ENCODE measurements around the gene NANOG. TPM values are rescaled to one million over a fixed set of nuclear protein-coding genes. Genes with fewer than 3 reads are reported as not detected.
"Not testable (repeated sequence)": the region's sequence is repeated elsewhere in the genome, so short reads cannot be mapped to it uniquely, and the experiment has no call there.

NANOG gene
- total RNA-seq = not detected in 2 replicates

DNA sequence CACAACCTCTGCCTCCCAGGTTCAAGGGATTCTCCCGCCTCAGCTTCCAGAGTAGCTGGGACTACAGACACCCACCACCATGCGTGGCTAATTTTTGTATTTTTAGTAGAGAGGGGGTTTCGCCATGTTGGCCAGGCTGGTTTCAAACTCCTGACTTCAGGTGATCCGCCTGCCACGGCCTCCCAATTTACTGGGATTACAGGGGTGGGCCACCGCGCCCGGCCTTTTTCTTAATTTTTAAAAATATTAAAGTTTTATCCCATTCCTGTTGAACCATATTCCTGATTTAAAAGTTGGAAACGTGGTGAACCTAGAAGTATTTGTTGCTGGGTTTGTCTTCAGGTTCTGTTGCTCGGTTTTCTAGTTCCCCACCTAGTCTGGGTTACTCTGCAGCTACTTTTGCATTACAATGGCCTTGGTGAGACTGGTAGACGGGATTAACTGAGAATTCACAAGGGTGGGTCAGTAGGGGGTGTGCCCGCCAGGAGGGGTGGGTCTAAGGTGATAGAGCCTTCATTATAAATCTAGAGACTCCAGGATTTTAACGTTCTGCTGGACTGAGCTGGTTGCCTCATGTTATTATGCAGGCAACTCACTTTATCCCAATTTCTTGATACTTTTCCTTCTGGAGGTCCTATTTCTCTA is at the start of gene NANOG:
TSS of gene NANOG (plus strand) at position 519 of the 645 bp plus-strand sequence. CDS start 213 bp downstream, outside the sequence.
- intact Hi-C loops (cut with micrococcal nuclease) = not testable (repeated sequence)

DNA sequence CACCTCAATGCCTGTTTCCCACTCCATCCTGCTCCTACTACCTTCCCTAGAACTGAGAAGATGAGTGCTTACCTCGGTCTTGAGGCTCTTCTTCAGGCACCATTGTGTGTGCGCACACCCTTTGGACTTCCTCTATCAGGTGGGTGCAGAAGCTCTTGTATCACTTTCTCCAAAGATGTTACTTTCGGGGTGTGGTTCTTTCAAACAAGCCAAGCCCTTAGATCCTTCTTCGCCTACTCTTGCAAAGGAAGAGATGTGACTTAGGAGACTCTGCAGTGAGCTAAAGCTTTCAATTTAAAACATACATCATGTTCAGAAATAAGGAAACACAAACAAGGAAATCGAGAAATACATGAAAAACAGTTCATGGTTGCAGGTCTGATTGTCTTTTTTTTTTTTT is 42.0 kb upstream of the NANOG start, which contains the start of gene CLEC4C:
TSS of gene CLEC4C (minus strand) at position 130 of the 400 bp plus-strand sequence. CDS start at position 103, 27 bp downstream.
- intact Hi-C loops (cut with micrococcal nuclease) = no loop called here

DNA sequence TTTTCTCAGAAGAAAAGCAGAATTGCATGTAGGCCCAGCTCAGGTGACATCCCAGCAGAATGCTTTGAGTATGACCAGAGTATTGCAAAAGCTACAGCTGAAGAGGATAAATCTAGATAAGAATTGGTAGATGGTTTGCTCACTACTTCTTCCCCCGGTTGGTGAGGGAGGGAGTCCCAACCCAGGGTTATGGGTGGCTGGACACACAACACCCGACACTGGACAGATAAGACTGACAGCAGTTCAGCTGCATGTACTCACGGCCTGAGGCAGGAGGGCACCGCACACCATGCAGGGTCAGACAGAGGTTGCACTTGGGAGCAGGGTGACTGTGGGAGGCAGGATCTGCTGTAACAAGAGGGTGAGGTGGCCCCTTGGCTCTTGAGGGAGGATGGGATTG is 40.4 kb upstream of the NANOG start:
- intact Hi-C loops (cut with micrococcal nuclease) = no loop called here

DNA sequence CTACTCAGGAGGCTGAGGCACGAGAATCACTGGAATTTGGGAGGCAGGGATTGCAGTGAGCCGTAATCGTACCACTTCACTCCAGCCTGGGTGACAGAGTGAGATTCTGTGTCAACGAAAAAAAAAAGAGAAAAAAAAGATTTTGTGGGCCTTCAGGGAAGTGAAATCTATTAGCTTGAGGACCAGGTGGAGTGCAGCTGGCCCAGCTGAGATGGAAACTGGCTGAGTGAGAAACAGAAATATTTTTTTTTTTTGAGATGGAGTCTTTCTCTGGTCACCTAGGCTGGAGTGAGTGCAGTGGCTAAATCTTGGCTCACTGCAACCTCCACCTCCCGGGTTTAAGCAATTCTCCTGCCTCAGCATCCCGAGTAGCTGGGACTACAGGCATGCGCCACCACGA is 39.8 kb upstream of the NANOG start:
- intact Hi-C loops (cut with micrococcal nuclease) = no loop called here

DNA sequence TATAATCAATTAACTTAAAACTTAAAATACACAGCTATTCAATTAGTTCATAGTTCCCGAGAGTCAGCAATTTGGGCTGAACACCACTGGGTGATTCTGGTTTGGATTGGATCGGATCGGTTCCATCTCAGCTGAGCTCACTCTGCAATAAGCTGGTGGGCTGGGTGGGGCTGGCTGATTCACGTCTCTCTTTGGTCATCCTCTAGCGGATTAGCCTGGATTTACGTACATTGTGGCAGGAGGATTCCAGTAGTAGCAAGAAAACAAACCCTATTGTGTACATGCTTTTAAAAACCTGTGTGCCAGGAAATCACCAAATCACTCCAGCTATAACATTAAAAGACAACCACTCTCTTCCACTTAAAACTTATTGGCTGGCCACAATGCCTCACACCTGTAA is 38.9 kb upstream of the NANOG start:
- intact Hi-C loops (cut with micrococcal nuclease) = no loop called here

DNA sequence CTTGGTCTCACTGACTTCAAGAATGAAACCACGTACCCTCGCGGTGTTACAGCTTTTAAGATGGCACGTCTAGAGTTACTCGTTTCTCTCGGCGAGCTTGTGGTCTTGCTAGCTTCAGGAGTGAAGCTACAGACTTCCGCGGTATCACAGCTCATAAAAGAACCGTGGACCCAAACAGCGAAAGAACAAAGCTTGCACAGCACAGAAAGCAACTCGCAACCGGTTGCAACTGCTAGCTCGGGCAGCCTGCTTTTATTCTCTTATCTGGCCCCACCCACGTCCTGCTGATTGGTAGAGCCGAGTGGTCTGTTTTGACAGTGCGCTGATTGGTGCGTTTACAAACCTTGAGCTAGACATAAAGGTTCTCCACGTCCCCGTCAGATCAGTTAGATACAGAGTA is 37.8 kb upstream of the NANOG start:
- intact Hi-C loops (cut with micrococcal nuclease) = no loop called here

DNA sequence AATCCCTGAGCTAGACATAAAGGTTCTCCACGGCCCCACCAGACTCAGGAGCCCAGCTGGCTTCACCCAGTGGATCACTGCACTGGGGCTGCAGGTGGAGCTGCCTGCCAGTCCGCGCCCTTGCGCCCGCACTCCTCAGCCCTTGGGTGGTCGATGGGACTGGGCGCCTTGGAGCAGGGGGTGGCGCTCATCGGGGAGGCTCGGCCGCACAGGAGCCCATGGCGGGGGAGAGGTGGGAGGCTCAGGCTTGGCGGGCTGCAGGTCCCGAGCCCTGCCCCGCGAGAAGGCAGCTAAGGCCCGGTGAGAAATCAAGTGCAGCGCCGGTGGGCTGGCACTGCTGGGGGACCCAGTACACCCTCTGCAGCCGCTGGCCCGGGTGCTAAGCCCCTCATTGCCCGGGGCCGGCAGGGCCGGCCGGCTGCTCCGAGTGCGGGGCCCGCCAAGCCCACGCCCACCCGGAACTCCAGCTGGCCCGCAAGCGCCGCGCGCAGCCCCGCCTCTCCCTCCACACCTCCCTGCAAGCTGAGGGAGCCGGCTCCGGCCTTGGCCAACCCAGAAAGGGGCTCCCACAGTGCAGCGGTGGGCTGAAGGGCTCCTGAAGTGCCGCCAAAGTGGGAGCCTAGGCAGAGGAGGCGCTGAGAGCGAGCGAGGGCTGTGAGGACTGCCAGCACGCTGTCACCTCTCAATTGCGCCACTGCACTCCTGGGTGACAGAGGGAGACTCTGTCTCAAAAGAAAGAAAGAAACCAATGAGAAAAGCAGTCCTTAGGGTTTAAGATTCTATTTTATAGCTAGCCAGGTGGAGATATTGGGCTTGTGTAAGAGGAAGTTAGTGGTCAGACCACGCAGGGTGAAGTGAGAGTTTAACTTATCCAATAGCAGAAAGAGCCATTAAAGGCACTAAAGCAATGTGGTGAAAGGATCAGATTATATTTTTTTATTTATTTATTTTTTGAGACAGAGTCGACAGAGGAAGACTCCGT is 37.0 kb upstream of the NANOG start:
- intact Hi-C loops (cut with micrococcal nuclease) = not testable (repeated sequence)

DNA sequence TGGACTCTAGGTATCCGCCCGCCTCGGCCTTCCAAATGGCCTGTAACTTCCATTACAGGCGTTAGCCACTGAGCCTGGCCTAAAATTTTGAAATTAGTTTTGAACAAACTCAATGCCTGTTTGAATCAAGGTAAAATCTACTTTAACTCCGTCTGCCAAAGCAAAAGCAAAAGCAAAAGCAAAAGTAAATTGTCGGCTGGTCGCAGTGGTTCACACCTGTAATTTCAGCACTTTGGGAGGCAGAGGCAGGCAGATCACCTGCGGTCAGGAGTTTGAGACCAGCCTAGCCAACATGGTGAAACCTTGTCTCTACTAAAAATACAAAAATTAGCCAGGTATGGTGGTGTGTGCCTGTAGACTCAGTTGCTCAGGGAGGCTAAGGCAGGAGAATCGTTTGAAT is 33.5 kb upstream of the NANOG start:
- intact Hi-C loops (cut with micrococcal nuclease) = not testable (repeated sequence)

DNA sequence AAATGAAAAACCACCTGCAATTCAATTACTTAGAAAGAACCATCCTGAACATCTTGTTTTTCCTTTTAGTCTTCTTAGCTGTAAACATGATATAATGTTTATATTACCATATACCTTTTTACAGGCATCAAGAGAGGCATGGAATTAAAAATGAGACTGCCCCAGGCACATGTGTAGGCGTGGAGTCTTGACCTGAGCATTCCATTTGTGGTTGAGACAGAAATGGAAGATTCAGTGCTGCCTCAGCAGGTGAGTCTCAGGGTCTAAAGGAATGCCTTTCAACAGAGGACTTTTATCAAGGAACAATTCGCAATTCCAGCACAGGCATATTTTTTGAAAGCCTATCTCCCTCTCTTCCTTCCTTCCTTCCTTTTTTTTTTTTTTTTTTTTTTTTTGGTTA is 32.2 kb upstream of the NANOG start:
- intact Hi-C loops (cut with micrococcal nuclease) = no loop called here

DNA sequence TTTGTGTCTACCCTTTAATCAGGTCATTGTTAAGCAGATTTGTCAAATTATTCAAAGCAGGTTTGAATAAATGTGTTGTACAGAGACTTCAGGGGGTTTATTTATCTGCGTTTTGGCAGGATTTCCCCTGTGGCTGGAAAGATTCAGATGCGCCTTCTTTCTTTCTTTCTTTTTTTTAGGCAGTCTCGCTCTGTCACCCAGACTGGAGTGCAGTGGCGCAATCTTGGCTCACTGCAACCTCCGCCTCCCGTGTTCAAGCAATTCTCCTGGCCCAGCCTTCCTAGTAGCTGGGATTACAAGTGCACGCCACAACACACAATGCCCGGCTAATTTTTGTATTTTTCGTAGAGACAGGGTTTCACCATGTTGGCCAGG is 30.4 kb upstream of the NANOG start:
- intact Hi-C loops (cut with micrococcal nuclease) = no loop called here

DNA sequence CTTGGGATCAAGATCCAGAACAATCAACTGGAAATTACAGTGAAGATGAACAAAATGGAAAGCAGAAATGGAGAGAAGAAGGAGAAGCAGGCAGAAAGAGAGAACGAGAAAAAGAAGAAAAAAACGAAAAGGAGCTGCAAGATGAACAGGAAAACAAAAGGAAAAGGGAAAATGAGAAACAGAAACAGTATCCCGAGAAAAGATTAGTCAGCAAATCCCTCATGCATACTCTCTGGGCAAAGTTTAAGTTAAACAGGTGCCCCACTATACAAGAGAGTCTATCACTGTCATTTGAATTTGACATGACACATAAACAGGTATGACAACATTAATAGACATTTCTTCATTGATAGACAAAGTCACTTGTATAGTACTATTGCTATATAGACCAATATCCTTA is 19.2 kb upstream of the NANOG start:
- intact Hi-C loops (cut with micrococcal nuclease) = no loop called here

DNA sequence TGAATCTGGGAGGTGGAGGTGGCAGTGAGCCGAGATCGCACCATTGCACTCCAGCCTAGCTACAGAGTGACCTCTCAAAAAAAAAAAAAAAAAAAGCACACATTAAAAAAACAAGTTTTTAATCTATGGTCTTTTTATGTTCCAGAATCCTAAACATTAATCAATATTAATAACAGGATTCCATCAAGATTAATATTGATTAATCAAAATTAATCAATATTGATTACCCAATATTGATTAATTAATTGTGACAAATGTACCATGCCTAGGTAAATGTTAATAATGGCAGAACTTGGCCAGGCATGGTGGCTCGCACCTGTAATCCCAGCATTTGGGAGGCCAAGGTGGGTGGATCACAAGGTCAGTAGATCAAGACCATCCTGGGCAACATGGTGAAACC is 7.9 kb upstream of the NANOG start:
- intact Hi-C loops (cut with micrococcal nuclease) = no loop called here

DNA sequence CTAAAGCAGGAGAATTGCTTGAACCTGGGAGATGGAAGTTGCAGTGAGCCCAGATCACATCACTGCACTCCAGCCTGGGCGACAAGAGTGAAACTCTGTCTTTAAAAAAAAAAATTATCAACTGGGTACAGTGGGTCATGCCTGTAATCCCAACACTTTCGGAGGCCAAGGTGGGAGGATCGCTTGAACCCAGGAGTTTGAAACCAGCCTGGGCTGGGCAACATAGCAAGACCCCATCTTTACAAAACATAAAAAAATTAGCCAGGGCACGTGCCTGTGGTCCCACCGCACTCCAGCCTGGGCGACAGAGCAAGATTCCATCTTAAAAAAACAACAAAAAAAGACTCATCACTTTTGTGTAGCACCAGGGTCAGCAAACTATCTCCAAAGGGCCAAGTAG is 7.1 kb upstream of the NANOG start:
- intact Hi-C loops (cut with micrococcal nuclease) = no loop called here

DNA sequence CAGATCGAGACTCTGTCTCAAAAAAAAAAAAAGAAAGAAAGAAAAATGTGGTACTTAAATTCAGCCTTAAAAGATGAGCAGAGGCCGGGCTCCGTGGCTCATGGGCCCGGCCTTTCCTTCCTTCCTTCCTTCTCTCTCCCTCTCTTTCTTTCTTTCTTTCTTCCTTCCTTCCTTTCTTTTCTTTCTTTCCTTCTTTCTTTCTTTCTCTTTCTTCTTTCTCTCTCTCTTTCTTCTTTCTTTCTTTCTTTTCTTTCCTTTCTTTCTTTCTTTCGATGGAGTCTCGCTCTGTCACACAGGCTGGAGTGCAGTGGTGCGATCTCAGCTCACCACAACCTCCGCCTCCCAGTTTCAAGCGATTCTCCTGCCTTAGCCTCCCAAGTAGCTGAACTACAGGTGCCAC is 5.8 kb upstream of the NANOG start:
- intact Hi-C loops (cut with micrococcal nuclease) = not testable (repeated sequence)

DNA sequence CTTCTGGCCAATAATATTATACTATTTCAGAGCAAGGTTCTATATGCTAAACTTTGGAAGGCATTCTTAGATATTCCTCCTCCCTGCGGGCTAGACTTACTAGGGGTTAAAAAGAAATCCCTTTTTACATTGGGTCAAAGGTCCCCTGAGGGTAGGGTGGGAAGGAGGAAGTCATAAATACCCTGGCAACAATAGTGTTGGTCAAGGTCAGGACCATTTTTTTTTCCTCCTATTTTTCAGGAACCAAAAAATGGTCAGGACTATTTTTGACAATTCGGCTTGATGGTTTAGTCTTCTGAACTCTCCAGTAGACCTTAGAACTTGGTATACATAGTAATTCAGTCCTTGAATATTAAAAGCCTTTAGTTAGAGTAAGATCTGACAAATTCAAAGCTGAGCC is 4.5 kb upstream of the NANOG start:
- intact Hi-C loops (cut with micrococcal nuclease) = no loop called here

DNA sequence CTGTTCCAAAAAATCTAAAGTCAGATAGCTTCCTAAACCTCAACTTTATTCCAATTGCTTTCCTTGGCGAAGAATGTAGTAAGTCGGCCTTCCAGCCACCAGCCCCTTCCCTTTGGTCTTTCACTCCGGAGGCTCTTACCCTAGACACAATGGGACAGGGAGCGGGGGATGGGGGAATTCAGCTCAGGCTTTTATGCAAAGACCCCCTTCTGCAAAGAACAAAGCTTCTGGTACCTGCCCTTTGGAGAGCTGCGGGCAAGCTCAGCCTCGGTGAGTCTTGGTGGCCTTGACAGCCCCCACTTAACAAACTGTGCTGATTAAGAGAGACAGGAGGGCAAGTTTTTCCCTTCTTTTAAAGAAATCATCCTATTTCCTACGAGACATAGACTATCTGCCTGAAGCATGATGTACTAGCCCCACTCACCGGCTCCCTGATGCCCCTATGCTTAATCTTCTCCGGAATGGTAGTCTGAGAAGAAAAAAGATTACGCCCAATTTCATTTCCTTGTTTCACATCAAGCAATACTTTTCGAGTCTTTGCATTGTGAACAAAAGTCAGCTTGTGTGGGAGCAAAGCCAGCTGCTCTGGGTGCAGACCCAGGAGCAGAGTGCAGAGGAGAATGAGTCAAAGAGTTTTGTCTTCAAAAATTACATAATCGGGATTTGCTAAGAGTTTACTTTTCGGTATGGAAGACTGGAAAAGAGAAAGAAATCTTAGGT is 1.5 kb upstream of the NANOG start:
- intact Hi-C loops (cut with micrococcal nuclease) = no loop called here

DNA sequence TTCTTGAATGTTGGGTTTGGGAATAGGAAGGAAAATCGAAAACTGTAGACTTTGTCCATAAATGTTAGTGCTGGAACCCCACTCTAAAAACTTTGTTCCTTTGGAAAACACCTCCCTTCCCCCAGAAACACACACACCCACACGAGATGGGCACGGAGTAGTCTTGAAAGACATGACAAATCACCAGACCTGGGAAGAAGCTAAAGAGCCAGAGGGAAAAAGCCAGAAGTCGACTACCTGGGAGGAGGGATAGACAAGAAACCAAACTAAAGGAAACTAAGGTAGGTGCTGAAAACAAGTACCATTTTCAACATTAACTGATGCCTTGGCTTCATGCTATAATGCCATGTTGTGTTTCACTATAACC is 925 bp upstream of the NANOG start:
- intact Hi-C loops (cut with micrococcal nuclease) = no loop called here

DNA sequence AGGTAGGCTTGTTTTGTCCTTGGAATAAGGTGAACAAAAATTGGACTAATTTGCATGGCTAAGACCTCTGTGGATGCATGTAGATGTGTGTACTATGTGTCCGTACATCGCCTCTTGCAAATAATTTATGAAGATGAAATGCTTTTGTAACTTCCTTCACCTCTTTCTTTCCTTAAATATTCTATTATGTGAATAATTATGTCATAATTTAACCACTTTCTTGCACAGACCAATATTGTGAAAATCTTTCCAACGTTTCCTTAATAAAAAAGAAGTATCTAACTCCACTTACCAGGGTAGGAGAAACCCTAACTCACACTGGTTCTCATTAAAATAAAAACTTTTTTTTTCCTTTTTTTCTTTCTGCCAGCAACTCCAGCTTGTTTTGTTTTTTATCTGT is 4.0 kb downstream of the NANOG start:
- intact Hi-C loops (cut with micrococcal nuclease) = no loop called here

DNA sequence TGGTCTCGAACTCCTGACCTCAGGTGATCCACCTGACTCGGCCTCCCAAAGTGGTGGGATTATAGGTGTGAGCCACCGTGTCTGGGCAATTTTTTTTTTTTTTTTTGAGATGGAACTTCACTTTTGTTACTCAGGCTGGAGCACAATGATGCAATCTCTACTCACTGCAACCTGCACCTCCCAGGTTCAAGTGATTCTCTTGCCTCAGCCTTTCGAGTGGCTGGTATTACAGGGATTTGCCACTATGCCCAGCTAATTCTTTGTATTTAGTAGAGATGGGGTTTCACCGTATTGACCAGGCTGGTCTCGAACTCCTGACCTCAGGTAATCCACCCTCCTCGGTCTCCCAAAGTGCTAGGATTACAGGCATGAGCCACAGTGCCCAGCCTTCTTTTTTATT is 8.1 kb downstream of the NANOG start:
- intact Hi-C loops (cut with micrococcal nuclease) = not testable (repeated sequence)

DNA sequence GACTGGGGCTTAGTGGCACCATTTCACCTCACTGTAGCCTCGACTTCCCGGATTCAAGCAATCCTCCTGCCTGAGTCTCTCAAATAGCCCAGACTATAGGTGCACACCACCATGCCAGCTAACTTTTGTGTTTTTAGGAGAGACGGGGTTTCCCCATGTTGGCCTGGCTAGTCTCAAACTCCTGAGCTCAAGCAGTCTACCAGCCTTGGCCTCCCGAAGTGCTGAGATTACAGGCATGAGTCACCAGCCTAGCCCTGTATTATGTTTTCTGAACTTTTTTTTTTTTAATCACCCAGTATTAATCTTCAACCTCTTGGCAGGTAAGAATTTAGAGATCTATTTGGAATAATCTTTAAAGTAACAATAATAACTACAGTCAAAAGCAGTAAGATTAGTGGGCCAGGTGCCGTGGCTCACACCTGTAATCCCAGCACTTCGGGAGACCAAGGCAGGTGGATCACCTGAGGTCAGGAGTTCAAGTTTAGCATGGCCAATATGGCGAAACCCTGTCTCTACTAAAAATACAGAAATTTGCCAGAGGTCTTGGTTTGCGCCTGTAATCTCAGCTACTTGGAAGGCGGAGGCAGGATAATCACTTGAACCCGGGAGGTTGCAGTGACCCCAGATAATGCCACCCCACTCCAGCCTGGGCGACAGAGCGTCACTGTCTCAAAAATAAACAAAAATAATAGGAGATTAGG is 8.6 kb downstream of the NANOG start:
- intact Hi-C loops (cut with micrococcal nuclease) = no loop called here

DNA sequence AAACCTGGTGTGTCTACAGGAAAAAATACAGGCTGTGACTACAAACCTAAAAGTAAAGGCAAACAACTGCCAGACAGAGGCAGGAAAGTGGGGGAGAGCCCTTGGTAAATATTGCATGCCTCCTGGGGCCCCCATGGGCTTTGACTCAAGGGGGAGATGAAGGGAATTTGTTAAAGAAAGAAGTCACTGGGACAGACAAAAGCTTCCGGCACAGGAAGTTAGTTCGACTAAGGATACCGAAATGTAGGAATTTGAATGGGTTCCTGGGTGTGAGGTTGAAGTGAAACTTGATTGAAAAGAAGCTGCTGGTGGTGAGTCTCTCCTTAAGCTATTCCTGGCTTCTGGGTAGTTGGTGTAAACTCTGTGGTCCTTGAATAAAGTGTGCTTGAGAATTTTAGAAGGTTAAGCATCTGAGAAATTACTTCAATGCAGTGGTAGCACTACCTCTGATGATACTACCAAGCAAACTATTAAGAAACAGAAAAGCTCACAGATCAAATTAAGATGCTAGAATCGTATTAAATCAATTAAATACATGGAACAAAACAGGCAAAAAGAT is 9.6 kb downstream of the NANOG start:
- intact Hi-C loops (cut with micrococcal nuclease) = not testable (repeated sequence)
